ENCODE measurements around the gene HLA-DMA. TPM values are rescaled to one million over a fixed set of nuclear protein-coding genes. Genes with fewer than 3 reads are reported as not detected.

HLA-DMA gene
- total RNA-seq, 1 experiment from 2014 or later: 3.0 TPM

DNA sequence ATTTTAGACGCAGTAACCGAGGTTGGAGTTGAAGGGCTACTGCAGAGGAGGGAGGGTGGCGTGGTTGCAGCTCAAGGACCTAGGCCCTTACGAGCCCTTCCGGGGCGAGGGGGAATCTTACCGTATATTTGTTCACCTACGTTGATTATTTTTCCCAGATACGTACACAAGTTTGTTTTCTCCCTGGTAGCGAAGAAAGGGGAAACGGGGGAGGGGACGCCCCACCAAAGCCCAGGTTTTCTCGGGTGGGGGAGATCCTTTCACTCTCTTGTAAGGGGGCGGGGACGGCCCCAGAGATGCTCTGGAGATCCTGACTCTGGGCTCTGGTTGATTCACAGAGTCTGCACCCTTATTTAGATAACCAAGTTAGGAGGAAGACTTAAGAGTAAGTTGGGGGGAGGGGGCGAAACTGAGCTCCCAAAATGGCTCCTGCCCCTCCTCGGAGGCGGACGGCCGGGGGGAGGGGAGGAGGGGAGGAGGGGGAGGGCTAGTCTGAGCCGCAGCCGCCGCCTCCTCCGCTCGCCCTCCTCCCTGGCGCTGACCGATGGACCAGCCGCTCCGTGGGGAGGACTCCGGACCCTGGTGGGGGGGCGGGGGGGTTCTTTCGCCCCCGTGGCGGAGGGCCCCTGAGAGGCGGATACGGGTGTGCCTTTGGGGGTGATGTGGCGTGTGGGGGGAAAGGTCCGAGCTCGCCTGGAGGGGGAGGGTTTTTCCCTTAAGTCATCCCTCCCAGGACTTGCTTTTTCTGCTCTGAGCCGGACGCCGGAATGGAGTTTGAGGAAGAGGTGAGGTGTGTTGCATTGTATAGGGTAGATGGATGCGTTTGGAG lies 17.7 kb upstream of the HLA-DMA start:
- DNase-seq (peak; percentile 84), ATAC-seq (peak; percentile 5)
- TF ChIP-seq CTCF (conservative IDR thresholded peaks at IDR 0.05; ENCODE audit: low read depth, low read length) (0 out of 2 replicates have a peak, but pooled peaks have one; percentile 3), EZH2 (IDR thresholded peaks at IDR 0.05; ENCODE audit: low read length, unreplicated experiment) (no peak)
- no peaks in the 10 kb centered on the region for H3K9me2 ChIP-seq (replicated peaks; ENCODE audit: low read length)
- H3K9ac ChIP-seq (ENCODE audit: low read length): peak overlapping the region; percentile 98
- peaks cover 74% of the 10 kb centered on the region for H3K79me2 ChIP-seq (ENCODE audit: low read length)
- H2AFZ ChIP-seq (ENCODE audit: low read length): no peak overlapping the region
- peak overlapping the region; percentile 83 for H3K4me3 ChIP-seq (ENCODE audit: low read length)
- peaks cover 35% of the 10 kb centered on the region for H3K36me3 ChIP-seq (ENCODE audit: low read depth, low read length)
- intact Hi-C loops (cut with micrococcal nuclease): loop anchor here (5.0 kb wide), 1 partner anchor 773 kb away; no protein-coding TSS in a partner anchor
- H3K9me3 ChIP-seq (ENCODE audit: low read length): no peaks in the 10 kb centered on the region
- no TSS peak for BruUV-seq (replicated peaks)
- peak overlapping the region; percentile 99 for H3K27ac ChIP-seq (ENCODE audit: low read length)
- POLR2A ChIA-PET (ENCODE audit: unreplicated experiment): interaction anchor here (0.5 to 2.6 kb wide), 9 partner anchors 11 to 775 kb away, joined by 3 to 59 read pairs (median 4); partner anchors contain the start of genes PSMB9, RING1 and TAP1
- H3F3A ChIP-seq (ENCODE audit: low read length, unreplicated experiment): no peaks in the 10 kb centered on the region
- CTCF ChIA-PET: interaction anchor here (2.0 to 2.2 kb wide), 2 partner anchors 14 to 37 kb away, joined by 11 to 40 read pairs; no protein-coding TSS in a partner anchor
- H3K4me2 ChIP-seq (ENCODE audit: low read length): peak overlapping the region; percentile 99
- H3K4me1 ChIP-seq (ENCODE audit: insufficient read depth, low read length): peaks cover 43% of the 10 kb centered on the region
- H4K20me1 ChIP-seq (ENCODE audit: low read length): peaks cover 35% of the 10 kb centered on the region
- H3K27me3 ChIP-seq (ENCODE audit: low read length): no peaks in the 10 kb centered on the region

DNA sequence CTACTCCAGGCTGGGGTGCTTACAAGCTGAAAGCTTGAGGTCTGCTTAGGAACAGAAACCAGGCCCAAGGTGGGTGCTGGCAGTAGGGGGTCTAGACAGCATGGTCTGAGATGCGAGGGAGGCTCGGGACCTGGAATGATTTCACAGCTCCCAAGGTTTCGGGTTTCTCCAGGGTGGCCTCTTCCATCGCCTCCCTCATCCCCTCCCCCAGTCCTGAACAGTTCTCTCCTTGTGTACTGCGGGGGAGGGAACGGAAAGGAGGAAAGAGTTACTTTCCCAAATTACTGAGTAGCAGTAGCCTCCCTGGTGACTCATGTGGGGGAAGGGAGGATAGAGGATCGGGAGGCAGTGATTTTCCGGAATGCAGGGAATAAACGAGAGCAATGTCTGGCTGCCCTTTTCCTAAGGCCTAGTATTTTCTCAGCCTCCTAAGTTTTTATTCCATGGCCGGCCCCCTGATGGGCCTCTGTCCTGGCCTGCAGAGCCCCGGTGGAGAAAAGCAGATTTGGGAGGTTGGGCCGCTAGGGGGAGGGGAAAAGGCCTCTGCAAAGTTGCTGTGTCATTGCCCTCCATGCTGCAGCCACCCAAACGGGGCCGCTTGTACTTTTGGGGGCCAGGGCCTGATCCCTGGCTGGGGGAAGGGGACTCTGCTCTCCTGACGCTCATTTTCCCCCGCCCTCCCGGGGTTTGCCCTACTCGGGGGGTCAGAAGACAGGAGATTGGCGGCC lies 17.0 kb upstream of the HLA-DMA start:
- Histone ChIP-seq H4K20me1 (ENCODE audit: low read length) (peaks cover 27% of the 10 kb centered on the region), H3K9ac (ENCODE audit: low read length) (peak overlapping the region; percentile 98), H3K4me3 (ENCODE audit: low read length) (peak overlapping the region; percentile 83), H2AFZ (ENCODE audit: low read length) (no peak overlapping the region), H3K9me3 (ENCODE audit: low read length) (no peaks in the 10 kb centered on the region), H3K79me2 (ENCODE audit: low read length) (peaks cover 67% of the 10 kb centered on the region), H3F3A (ENCODE audit: low read length, unreplicated experiment) (no peaks in the 10 kb centered on the region), H3K27ac (ENCODE audit: low read length) (peak overlapping the region; percentile 99), H3K27me3 (ENCODE audit: low read length) (no peaks in the 10 kb centered on the region), H3K9me2 (replicated peaks; ENCODE audit: low read length) (no peaks in the 10 kb centered on the region), H3K36me3 (ENCODE audit: low read depth, low read length) (peaks cover 28% of the 10 kb centered on the region), H3K4me2 (ENCODE audit: low read length) (peak overlapping the region; percentile 91), H3K4me1 (ENCODE audit: insufficient read depth, low read length) (peaks cover 38% of the 10 kb centered on the region)
- POLR2A ChIA-PET (ENCODE audit: unreplicated experiment): interaction anchor here (0.5 to 2.6 kb wide), 7 partner anchors 12 to 1267 kb away, joined by 3 to 59 read pairs (median 4); partner anchors contain the start of genes HMGA1 and TAP1
- peak; percentile 23 for ATAC-seq
- CTCF ChIA-PET: interaction anchor here (0.7 to 2.2 kb wide), 3 partner anchors 15 to 693 kb away, joined by 3 to 11 read pairs (median 4); no protein-coding TSS in a partner anchor
- BruUV-seq (replicated peaks): no TSS peak
- intact Hi-C loops (cut with micrococcal nuclease): loop anchor here (5.0 kb wide), 1 partner anchor 773 kb away; no protein-coding TSS in a partner anchor
- TF ChIP-seq EZH2 (IDR thresholded peaks at IDR 0.05; ENCODE audit: low read length, unreplicated experiment): no peak
- no peak for TF ChIP-seq EZH2phosphoT487 (IDR thresholded peaks at IDR 0.05; ENCODE audit: borderline replicate concordance, low read length)
- 0 out of 2 replicates have a peak, but pooled peaks have one; percentile 19 for TF ChIP-seq CTCF (conservative IDR thresholded peaks at IDR 0.05; ENCODE audit: low read depth, low read length)
- peak; percentile 99 for DNase-seq

All from PC-3 (cell line).